ENCODE data around the gene DEXI.

Gene DEXI

GRCh38 chr16:10942352-10943063 is at the start of gene DEXI:
Gene DEXI (minus strand): TSS chr16:10942468. CDS start chr16:10942005, 463 bp downstream.
- DNase-seq, result peak; percentile 68

GRCh38 chr16:10990378-10990777 is 48.1 kb upstream of the DEXI start:
- DNase-seq, result no peak

GRCh38 chr16:10989559-10989958 is 47.3 kb upstream of the DEXI start:
- no peak for DNase-seq

GRCh38 chr16:10988879-10989278 is 46.6 kb upstream of the DEXI start:
- no peak for DNase-seq

- no peak for DNase-seq
These were observed 46.0 kb upstream of the DEXI start for GRCh38 chr16:10988164-10988803.

- no peak for DNase-seq
These were observed 45.3 kb upstream of the DEXI start for GRCh38 chr16:10987361-10988163.

DNA sequence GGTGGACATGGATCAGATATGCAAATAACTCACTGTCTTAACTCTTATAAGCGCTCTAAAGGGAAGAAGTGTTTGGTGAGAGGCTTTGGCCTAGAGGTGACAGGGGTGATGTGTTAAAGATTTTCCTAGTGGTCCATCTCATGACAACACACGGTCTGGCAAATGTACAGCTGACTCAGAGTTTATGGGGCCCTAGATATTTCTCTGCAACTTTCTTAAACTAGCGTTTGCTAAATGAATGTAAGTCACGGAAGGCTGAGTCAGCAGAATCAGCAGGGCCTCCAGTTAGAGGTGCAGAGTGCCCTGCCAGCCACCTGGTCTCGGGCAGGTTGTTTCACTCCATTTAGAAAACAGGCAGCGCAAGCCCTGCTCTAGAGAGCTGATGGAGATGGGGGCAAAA is 42.2 kb upstream of the DEXI start:
- DNase-seq, result no peak

GRCh38 chr16:10983159-10983558 is 40.9 kb upstream of the DEXI start:
- DNase-seq, result no peak

DNA sequence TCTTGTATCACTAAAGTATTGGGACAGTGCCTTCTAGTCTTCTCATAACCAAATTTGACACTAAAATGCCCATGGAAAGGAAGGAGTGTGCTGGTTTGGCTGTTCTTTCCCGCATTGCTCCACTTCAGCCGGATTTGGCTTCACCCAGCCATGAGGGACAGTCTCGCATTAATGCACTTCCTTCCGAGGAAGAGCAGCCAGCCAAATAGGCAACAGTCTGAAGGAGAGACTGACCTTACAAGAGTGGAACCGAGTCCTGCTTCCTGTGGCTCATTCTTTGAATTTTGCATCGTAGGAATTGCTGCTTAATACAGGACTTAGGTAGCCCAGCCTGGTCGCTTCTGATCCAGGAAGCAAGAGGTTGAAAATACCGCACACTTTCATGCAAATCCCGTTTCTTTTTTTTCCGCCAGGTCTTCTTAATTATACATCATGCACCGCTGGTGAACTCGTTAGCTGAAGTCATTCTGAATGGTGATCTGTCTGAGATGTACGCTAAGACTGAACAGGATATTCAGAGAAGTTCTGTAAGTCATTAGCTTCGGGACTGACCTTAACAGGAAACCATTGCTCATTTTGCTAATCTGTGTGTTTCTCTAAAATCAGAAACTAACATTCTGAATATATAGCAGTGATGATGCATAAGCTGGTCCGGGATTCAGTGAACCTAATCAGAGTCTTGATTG is 40.3 kb upstream of the DEXI start:
- DNase-seq, result no peak

DNA sequence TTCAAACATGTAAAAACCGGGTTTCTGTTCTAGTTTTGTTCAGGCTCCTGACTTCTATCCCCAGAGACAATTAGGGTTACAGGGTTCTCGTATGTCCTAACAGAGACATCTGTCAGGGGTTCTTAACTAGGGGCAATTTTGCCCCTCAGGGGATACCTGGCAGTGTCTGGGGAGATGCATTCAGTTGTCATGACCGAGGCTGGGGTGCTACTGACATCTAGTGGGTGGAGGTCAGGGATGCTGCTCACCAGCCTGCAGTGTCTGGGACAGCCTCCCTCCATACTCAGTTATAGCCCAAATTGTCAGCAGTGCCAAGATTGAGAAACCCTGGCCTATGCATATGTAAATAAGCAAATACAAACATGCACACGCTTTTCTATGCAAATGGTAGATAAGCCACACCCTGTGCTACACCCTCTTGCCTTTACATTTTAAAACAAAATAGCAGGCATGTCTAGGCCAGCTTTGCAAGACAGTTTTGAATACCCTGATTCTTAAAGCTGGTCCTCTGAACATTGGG is 39.5 kb upstream of the DEXI start:
- no peak for DNase-seq

- DNase-seq, result no peak
These were observed 38.5 kb upstream of the DEXI start for GRCh38 chr16:10980813-10981212.

GRCh38 chr16:10979717-10980601 is 37.7 kb upstream of the DEXI start:
- no peak for DNase-seq

- DNase-seq, result no peak
These were observed 36.7 kb upstream of the DEXI start for GRCh38 chr16:10978871-10979446.

GRCh38 chr16:10978124-10978523 is 35.9 kb upstream of the DEXI start:
- no peak for DNase-seq

DNA sequence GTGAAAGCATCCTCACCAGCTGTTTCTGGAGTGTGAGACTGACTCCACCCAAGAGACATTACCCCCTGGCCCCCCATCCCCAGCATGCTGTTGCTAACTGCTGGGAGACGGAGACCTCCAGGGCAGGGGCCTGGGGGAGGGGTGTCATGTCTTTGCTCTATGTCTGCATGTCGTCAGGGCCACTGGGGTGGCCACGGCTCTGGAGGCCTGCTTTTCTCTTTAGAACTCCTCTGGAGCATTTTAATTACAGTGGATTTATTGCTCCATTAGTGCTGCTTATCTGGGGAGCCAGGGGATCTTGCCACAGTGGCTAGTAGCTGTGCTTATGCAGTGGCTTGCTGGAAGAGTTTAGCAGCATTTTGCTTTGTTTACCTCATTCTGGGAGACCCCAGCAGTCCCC is 34.4 kb upstream of the DEXI start:
- DNase-seq, result no peak

DNA sequence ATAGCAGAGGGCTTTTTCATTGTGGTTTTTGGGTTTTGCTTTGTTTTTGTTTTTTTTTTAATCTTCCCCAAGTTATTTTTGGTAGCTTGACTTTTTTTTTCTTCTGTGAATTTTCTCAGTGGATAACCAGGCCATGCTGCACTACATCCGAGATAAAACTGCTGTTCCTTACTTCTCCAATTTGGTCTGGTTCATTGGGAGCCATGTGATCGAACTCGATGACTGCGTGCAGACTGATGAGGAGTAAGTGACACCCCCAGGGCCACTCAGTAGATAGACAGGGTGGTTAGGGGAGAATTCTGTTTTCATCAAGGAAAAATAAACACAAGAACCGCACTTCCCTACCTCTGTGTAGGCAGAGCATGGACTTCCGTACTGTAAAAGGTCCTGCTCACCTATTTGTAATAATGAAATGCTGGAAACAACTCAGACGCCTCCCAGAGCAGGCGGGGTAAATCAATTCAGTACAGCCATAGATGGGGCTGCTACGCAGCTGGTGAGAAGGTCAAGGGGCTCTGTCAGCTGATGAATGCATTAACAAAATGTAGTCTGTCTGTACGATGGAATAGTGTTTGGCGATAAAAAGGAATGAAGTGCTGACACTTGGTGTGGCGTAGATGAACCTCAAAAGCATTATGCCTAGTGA is 30.7 kb upstream of the DEXI start:
- no peak for DNase-seq

DNA sequence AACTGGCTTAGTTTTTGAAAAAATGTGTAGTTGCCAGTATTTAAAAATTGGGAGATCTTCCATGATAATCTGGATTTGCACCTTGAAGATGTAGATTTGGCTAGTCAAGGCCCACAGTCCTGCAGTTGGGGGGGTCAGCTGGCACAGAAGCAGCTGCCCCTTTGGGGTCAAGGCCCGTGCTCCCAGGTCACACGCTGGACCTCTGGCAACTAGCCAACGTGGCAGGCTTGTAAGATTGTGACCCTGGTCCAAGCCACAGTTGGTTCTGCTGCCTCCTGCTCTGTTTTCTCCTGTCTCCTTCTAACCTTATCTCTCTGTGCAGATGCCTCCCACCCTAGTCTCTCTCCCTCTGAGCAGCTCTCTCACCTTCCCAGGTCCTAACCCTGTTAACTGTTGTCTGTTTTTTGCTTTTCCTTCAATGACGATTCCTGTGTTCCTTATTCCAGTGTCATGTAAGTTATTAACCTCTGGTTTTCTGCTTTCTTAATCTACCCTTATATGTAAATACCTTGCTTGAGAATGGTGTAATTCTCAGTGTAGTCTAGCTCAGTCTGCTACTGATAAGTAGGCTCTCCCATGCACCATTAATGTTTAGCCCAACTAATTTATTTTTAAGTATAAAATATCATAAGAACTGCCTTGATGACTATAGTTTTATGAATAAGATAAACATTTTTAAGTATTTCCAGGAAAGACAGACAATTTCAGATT is 30.0 kb upstream of the DEXI start:
- no peak for DNase-seq

DNA sequence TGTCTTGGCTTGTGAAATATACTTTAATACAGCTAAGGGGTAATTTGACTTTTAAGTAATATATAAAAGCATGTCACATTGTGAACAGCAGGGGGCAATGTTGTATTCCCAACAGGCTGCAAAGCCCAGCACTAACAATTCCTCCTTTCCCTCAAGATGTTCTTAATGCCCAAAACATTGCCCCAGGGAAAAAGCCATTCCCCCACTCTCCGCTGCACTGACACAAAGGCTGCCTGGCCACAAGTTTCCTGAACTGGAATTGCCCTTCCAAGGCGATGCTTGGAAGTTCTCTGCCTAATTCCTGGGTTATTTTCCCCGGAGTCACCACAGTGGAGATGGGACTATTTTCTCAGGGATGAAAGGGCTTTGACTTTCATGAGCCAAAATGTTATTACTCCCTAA is 29.3 kb upstream of the DEXI start:
- peak; percentile 75 for DNase-seq

GRCh38 chr16:10970065-10970464 is 27.8 kb upstream of the DEXI start:
- no peak for DNase-seq

GRCh38 chr16:10969615-10970014 is 27.3 kb upstream of the DEXI start:
- DNase-seq, result no peak
